Measurements from ENCODE around the gene HCAR1.
"Not testable (repeated sequence)": the region's sequence is repeated elsewhere in the genome, so short reads cannot be mapped to it uniquely, and the experiment has no call there.

HCAR1 gene, protein sequence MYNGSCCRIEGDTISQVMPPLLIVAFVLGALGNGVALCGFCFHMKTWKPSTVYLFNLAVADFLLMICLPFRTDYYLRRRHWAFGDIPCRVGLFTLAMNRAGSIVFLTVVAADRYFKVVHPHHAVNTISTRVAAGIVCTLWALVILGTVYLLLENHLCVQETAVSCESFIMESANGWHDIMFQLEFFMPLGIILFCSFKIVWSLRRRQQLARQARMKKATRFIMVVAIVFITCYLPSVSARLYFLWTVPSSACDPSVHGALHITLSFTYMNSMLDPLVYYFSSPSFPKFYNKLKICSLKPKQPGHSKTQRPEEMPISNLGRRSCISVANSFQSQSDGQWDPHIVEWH

DNA sequence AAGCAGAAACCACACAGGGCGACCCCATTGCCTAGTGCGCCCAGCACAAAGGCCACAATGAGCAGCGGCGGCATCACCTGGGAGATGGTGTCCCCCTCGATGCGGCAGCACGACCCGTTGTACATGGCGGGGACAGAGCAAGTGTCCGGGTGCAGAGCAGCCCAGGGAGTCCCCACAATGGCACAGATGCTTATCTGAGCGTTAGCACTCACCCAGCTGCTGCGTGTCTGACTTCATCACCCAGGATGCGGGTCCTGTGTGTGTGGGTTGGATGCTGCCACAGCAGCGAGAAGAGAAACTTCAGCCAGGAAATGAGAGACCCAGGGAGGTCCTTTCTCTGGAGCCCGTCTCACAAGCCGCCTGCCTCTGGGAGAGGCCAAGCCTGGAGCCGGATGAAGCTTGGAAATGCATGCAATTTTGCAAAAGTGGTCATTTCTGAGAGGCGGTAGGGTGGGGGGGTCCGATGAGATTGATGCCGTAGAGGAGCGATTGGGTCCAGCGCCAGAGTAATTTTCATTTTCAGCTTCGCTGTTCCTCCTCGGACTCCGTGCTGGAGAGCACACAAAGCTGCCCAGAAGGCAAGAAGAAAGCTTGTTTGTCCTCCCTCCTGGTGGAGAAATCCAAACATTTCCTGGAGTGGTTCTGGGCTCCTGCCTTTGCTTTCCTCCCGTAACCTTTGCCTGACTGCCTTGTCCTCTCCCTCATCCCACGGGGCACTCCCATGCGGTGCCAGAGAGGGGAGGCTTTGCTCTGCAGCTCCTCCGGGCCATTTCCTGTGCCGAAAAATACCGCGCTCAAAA is at the start of gene HCAR1:
Gene HCAR1 (minus strand): TSS at position 630 of the 800 bp plus-strand sequence. CDS start 505 bp downstream, at position 125.
- FAIRE-seq (no peak), DNase-seq (ENCODE audit: insufficient read length, low spot score) (no peak)
- TF ChIP-seq, protein P1, sequence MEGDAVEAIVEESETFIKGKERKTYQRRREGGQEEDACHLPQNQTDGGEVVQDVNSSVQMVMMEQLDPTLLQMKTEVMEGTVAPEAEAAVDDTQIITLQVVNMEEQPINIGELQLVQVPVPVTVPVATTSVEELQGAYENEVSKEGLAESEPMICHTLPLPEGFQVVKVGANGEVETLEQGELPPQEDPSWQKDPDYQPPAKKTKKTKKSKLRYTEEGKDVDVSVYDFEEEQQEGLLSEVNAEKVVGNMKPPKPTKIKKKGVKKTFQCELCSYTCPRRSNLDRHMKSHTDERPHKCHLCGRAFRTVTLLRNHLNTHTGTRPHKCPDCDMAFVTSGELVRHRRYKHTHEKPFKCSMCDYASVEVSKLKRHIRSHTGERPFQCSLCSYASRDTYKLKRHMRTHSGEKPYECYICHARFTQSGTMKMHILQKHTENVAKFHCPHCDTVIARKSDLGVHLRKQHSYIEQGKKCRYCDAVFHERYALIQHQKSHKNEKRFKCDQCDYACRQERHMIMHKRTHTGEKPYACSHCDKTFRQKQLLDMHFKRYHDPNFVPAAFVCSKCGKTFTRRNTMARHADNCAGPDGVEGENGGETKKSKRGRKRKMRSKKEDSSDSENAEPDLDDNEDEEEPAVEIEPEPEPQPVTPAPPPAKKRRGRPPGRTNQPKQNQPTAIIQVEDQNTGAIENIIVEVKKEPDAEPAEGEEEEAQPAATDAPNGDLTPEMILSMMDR (IDR thresholded peaks at IDR 0.05; ENCODE audit: insufficient read depth, missing control alignments) = no peak

DNA sequence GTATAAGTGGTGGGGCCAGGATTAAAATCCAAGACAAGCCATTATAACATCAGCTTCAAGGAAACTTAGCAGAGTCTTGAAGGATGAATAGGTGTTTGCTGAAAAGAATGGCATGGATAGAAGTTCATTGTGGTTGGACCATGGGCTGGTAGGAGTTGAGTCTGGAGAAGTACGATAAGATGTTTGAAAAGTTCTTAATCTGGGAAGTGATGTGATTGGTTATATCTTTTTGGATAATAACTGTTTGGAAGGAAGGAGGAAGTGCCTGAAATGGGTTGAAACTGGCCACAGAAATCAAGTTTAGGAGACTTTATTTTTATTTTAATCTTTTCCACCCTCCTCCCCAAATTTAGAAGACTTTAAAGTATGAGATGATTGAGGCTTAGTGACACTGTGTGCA is 26.9 kb upstream of the HCAR1 start:
- DNase-seq (ENCODE audit: insufficient read length, low spot score) = no peak
- TF ChIP-seq, protein P1 (IDR thresholded peaks at IDR 0.05; ENCODE audit: insufficient read depth, missing control alignments) = no peak
- FAIRE-seq = no peak

DNA sequence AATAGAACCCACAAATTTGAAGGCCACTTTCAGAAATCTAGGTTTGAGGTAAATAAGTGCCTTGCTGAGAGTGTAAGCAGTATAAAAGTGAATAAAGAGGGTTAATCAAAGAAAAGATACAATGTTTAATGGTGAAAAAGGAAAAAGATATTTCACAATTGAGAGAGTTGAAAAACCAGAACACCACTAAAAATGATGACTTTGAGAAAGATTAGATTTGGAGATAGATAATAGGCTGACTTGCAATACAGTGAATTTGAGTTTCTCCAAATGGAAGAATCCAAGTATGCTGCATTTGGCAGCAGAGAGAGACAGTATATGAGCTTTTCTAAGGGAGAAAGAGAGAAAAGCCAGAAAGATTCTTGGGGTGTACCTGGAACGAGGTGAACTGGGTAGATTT is 24.1 kb upstream of the HCAR1 start:
- FAIRE-seq (no peak), DNase-seq (ENCODE audit: insufficient read length, low spot score) (no peak)
- TF ChIP-seq, protein P1 (IDR thresholded peaks at IDR 0.05; ENCODE audit: insufficient read depth, missing control alignments) = no peak

GRCh38 chr12:122753319-122753650 is 22.6 kb upstream of the HCAR1 start:
- FAIRE-seq (no peak), DNase-seq (ENCODE audit: insufficient read length, low spot score) (no peak)
- TF ChIP-seq, protein P1 (IDR thresholded peaks at IDR 0.05; ENCODE audit: insufficient read depth, missing control alignments) = no peak

DNA sequence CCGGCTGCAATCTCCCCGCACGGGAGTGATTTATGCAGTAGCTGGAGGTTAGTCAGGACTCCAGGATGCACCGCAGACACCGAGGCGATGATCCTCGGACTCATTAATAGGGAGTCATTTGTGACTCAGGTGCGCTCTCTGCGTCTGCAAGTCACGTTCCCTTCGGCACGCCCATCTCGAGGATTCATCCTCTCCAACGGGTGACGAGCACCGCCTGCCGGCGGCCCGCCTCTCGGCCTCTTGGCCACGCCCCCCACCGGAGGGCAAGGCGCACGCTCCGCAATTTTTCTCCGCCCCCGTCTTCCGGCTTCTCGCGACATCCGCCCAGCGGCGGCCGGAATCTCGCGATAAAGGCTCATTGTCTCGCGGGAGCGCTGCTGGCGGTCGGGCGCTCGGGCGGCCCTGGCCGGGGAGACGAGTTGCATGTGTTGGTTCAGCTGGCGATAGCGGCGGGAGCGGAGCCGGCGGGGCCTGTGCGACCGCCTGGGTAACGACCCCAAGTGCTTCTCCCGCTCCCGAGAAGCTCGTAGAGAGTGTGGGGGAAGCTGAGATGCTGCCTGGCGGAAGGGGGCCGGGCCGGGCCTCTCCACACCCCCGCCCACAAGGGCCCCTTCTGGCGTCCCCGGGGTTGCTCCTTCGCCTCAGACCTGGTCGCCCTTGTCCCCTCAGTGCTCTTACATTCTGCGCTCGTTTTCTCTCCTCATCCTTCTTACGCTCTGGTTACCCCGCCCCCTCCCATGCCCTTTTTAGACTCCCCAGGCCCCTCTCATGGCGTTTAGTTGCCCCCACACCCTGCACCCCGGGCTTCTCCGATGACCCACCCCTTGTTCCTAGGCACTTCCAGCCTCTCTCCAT is 22.0 kb upstream of the HCAR1 start, which contains the start of gene DENR:
Gene DENR (plus strand): TSS at position 361 of the 855 bp plus-strand sequence. CDS start 878 bp downstream, outside the sequence.
- FAIRE-seq = no peak
- peak; percentile 71 for DNase-seq (ENCODE audit: insufficient read length, low spot score)
- TF ChIP-seq, protein P1 (IDR thresholded peaks at IDR 0.05; ENCODE audit: insufficient read depth, missing control alignments) = peak; percentile 54

DNA sequence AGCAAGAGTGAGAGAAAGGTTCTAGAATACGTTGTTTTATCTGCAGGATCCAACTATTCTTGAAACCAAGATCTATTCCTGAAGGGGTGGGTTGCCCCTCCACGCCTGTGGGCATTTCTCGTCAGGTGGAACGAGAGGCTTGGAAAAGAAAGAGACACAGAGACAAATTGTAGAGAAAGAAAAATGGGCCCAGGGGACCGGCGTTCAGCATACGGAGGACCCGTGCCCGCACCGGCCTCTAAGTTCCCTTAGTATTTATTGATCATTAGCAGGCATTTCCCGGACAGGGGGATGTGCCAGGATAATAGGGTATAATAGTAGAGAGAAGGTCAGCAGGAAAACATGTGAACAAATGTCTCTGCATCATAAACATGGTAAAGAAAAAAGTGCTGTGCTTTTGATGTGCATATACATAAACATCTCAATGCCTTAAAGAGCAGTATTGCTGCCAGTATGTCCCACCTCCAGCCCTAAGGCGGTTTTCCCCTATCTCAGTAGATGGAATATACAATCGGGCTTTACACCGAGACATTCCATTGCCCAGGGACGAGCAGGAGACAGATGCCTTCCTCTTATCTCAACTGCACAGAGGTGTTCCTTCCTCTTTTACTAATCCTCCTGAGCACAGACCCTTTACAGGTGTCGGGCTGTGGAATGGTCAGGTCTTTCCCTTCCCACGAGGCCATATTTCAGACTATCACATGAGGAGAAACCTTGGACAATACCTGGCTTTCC is 20.3 kb upstream of the HCAR1 start:
- not testable (repeated sequence) for FAIRE-seq; DNase-seq (ENCODE audit: insufficient read length, low spot score)

Data from D721Med (cell line).